ENCODE data around the gene SLC13A5. TPM values are rescaled to one million over a fixed set of nuclear protein-coding genes. Genes with fewer than 3 reads are reported as not detected.

The SLC13A5 gene
- total and polyA plus RNA-seq, 7 donors = under 0.01 to 0.14 (median 0.03) TPM; not detected in 4

DNA sequence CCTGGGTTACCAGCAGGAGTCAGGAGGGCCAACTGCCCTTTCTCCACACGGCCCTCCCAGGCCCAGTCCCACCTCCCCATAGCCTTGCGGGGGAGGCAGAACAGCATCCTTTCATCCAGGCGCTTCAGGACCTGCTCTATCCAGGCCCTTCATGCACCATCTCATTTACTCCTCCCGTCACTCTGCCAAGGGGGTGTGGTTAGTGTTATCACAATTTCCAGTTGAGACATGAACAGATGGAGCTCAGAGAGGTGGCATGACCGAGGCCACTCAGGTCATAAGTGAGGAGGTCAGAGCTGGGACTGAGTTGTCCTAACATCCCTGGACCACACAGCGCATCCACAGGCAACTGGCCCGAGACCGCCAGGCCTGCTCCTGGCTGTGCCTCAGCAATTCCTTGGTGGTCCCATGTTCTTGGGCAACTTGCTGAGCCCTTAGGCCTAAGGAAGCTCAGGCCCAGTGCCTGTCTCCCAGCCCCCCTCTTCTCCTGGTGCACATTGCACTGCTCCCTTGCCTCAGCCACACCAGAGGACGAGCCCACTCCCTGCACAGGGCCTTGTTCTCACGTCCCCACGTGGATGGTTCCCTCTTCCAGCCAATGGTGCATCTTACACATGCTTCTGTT, 37.9 kb downstream of the SLC13A5 start:
- intact Hi-C loops (cut with DNase I) = no loop called here
- Histone ChIP-seq H3K27me3 (peaks cover 0 to 26% (median 0%) of the 10 kb centered on the region in 3 donors), H3K9me3 (no peaks in the 10 kb centered on the region), H3K4me1 (no peaks in the 10 kb centered on the region), H3K27ac (no peak overlapping the region), H3K4me3 (no peak overlapping the region), H3K36me3 (no peaks in the 10 kb centered on the region)
- 79 to 80% methylated on average over 11 of the region's 11 CpGs for WGBS, 2 donors
- no peak for DNase-seq
- TF ChIP-seq POLR2AphosphoS5 (IDR thresholded peaks at IDR 0.05) = no peak
- TF ChIP-seq POLR2A (IDR thresholded peaks at IDR 0.05) = no peak
- TF ChIP-seq, protein P1, sequence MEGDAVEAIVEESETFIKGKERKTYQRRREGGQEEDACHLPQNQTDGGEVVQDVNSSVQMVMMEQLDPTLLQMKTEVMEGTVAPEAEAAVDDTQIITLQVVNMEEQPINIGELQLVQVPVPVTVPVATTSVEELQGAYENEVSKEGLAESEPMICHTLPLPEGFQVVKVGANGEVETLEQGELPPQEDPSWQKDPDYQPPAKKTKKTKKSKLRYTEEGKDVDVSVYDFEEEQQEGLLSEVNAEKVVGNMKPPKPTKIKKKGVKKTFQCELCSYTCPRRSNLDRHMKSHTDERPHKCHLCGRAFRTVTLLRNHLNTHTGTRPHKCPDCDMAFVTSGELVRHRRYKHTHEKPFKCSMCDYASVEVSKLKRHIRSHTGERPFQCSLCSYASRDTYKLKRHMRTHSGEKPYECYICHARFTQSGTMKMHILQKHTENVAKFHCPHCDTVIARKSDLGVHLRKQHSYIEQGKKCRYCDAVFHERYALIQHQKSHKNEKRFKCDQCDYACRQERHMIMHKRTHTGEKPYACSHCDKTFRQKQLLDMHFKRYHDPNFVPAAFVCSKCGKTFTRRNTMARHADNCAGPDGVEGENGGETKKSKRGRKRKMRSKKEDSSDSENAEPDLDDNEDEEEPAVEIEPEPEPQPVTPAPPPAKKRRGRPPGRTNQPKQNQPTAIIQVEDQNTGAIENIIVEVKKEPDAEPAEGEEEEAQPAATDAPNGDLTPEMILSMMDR (IDR thresholded peaks at IDR 0.05) = no peak
- no peak for TF ChIP-seq EP300 (IDR thresholded peaks at IDR 0.05)

DNA sequence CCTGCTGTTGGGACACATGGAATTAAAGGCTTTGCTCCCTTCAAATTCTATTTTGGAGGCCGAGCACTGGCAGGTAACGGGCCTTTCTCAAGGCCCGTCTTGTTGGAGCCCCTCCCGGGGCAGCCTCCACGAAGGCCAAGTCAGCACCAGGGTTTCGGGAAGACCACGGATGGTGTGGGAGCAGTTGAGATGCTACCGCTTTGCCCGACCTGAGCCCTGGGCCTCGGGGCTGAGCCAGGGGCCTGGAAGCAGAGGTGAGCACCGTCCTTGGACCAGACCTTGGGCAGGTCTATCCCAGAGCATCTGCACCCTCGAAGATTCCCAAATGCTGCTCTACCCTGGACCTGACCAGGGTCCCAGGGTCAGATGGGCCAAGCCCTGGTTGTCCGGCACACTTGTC, 38.6 kb downstream of the SLC13A5 start:
- intact Hi-C loops (cut with DNase I) = no loop called here
- H3K4me3 ChIP-seq = no peak overlapping the region
- no peaks in the 10 kb centered on the region for H3K9me3 ChIP-seq
- 94 to 95% methylated on average over 13 of the region's 13 CpGs for WGBS, 2 donors
- peaks cover 0 to 27% (median 0%) of the 10 kb centered on the region in 3 donors for H3K27me3 ChIP-seq
- no peaks in the 10 kb centered on the region for H3K4me1 ChIP-seq
- TF ChIP-seq EP300 (IDR thresholded peaks at IDR 0.05) (no peak), POLR2AphosphoS5 (IDR thresholded peaks at IDR 0.05) (no peak), POLR2A (IDR thresholded peaks at IDR 0.05) (no peak)
- TF ChIP-seq, protein P1 (IDR thresholded peaks at IDR 0.05) = no peak
- H3K27ac ChIP-seq = no peak overlapping the region
- DNase-seq = no peak
- no peaks in the 10 kb centered on the region for H3K36me3 ChIP-seq

DNA sequence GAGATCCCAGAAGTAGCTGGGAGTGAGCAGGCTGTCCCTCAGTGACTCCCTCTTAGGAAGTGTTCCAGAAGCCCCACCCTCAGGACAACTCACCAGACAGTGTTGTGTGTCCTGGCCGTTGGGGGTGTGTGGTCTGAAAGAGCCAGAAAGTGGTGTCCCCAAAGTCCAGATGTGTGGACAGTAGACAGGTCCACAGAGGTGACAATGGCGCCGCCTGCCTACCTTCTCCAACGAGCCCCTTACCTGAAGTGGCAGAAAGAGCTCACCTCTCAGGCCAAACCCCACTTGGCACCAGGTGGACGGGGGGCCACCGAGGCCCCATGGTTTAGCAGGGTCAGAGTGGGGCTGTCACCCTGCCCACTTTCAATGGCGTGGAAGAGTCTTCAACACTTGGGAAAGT, 41.7 kb downstream of the SLC13A5 start:
- DNase-seq = no peak
- Histone ChIP-seq H3K27me3 (peaks cover 0 to 6% (median 0%) of the 10 kb centered on the region in 3 donors), H3K36me3 (no peaks in the 10 kb centered on the region), H3K4me1 (no peaks in the 10 kb centered on the region), H3K9me3 (no peaks in the 10 kb centered on the region), H3K27ac (no peak overlapping the region), H3K4me3 (no peak overlapping the region)
- TF ChIP-seq POLR2AphosphoS5 (IDR thresholded peaks at IDR 0.05) = no peak
- TF ChIP-seq EP300 (IDR thresholded peaks at IDR 0.05) = no peak
- TF ChIP-seq POLR2A (IDR thresholded peaks at IDR 0.05) = no peak
- TF ChIP-seq, protein P1 (IDR thresholded peaks at IDR 0.05) = no peak
- intact Hi-C loops (cut with DNase I) = no loop called here
- WGBS, 2 donors = 80 to 88% methylated on average over 7 of the region's 7 CpGs

DNA sequence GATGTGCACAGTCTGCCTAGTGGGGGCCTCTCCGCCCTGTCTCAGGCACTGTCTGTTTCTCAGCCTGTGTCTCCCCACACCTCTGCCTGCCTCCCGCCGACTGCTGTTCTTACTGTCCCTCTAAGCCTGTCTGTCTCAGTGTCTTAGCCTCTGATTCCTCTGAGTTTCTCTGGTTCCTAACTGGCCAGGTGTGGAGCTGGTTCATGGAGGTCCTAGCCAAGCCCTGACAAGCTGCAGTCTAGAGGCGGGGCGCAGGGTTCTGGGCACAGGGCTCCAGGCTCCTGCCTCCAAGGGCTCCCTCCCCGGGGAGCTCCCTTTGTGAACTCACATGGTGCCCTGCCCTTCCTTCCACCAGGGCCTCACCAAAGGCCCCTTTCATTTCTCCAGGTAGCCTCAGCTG, 42.2 kb downstream of the SLC13A5 start:
- Histone ChIP-seq H3K9me3 (no peaks in the 10 kb centered on the region), H3K36me3 (no peaks in the 10 kb centered on the region), H3K4me1 (no peaks in the 10 kb centered on the region), H3K27ac (no peak overlapping the region), H3K27me3 (peaks cover 0 to 6% (median 0%) of the 10 kb centered on the region in 3 donors), H3K4me3 (no peak overlapping the region)
- no peak for TF ChIP-seq POLR2A (IDR thresholded peaks at IDR 0.05)
- TF ChIP-seq EP300 (IDR thresholded peaks at IDR 0.05) = no peak
- no peak for TF ChIP-seq POLR2AphosphoS5 (IDR thresholded peaks at IDR 0.05)
- TF ChIP-seq, protein P1 (IDR thresholded peaks at IDR 0.05) = no peak
- intact Hi-C loops (cut with DNase I) = no loop called here
- DNase-seq = no peak
- 83 to 91% methylated on average over 6 of the region's 6 CpGs for WGBS, 2 donors

DNA sequence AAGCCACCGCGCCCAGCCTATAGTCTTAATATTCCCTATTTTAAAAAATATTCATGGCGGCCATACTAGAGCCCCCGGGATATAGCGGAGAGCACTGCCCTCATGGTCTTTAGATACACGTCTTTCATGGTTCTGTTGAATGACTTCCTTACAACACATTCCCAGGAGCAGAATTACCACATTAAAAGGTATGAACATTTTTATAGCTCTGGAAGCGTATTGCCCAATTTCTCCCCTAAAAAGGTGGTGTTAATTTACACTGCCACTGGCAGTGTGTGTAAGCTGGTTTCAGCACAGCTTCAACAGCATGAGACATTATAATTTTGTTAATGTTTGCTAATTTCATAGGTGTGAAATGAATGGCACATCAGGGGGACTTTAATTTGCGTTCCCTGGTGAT, 42.6 kb downstream of the SLC13A5 start:
- 91 to 92% methylated on average over 8 of the region's 8 CpGs for WGBS, 2 donors
- Histone ChIP-seq H3K27me3 (peaks cover 0 to 6% (median 0%) of the 10 kb centered on the region in 3 donors), H3K9me3 (no peaks in the 10 kb centered on the region), H3K4me1 (no peaks in the 10 kb centered on the region), H3K4me3 (no peak overlapping the region), H3K36me3 (no peaks in the 10 kb centered on the region), H3K27ac (no peak overlapping the region)
- TF ChIP-seq POLR2A (IDR thresholded peaks at IDR 0.05) (no peak), POLR2AphosphoS5 (IDR thresholded peaks at IDR 0.05) (no peak), EP300 (IDR thresholded peaks at IDR 0.05) (no peak)
- TF ChIP-seq, protein P1 (IDR thresholded peaks at IDR 0.05) = no peak
- intact Hi-C loops (cut with DNase I) = no loop called here
- no peak for DNase-seq
